NCI-H187 treated with DMSO at 0.1 percent for 48 hours (cell line): ENCODE measurements around the gene SLC25A48.

ENCODE experiments used
- DNase-seq: peaks from one replicate; lab custom pipeline; 2025; lab: John Stamatoyannopoulos, UW

SLC25A48 gene, protein sequence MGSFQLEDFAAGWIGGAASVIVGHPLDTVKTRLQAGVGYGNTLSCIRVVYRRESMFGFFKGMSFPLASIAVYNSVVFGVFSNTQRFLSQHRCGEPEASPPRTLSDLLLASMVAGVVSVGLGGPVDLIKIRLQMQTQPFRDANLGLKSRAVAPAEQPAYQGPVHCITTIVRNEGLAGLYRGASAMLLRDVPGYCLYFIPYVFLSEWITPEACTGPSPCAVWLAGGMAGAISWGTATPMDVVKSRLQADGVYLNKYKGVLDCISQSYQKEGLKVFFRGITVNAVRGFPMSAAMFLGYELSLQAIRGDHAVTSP

DNA sequence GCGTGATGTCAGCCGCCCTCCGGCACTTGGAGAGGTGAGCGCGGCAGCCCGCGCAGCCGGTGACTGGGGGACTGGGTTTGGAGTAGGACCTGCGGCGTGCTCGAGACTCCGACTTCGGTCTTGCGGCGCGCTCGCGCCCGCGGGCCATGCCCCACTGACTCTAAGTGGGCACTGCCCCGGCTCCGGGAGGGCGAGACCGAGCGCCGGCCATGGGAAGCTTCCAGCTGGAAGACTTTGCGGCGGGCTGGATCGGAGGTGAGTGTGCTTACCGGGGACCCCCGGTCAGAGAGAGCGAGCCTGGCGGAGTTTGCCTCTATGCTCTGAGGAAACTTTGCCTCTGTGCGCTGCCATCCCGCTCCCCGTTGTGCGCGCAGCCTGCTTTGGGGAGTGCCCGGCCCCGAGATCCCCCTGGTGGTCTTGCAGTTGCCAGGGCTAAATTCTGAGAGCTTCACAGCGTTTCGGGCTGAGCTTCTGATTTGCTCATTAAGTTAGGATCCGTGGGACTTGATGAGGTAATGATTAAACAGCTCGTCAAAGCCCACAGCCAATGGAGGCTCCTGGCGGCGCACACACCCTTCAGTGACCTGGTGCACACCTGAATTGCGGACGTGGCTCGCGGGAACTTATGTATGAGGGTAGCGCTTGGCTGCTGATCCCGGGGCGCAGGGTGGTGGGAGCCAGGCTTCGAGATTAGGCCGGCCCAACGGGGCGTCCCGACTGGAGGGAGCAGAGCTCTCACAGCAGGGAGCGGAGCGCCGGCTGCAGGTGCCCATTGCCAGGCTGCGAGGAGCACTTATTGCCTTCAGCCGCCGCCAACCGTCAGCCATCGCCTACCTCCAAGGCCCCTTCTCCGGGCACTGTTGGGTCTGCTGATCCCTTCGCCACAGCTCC, at the start of gene SLC25A48:
TSS of gene SLC25A48 (plus strand) at position 25 of the 891 bp plus-strand sequence. CDS start at position 210, 185 bp downstream.
- DNase-seq, result no peak

DNA sequence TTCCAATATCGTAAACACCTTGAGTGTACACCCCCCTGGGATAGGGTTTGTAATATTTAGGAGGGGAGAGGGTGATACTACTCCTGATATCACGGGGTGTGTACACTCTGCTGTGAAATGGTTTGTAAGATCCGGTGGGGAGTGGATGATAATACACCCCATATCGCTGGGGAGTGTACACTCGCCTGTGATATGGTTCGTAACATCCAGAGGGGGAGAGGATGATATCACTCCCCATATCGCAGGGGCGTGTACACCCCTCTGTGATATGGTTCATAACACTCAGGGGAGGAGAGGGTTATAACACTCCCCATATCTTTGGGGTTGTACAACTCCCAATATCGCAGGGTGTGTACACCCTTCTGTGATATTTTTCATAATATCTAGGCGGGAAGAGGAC, 33.8 kb upstream of the SLC25A48 start:
- no peak for DNase-seq

DNA sequence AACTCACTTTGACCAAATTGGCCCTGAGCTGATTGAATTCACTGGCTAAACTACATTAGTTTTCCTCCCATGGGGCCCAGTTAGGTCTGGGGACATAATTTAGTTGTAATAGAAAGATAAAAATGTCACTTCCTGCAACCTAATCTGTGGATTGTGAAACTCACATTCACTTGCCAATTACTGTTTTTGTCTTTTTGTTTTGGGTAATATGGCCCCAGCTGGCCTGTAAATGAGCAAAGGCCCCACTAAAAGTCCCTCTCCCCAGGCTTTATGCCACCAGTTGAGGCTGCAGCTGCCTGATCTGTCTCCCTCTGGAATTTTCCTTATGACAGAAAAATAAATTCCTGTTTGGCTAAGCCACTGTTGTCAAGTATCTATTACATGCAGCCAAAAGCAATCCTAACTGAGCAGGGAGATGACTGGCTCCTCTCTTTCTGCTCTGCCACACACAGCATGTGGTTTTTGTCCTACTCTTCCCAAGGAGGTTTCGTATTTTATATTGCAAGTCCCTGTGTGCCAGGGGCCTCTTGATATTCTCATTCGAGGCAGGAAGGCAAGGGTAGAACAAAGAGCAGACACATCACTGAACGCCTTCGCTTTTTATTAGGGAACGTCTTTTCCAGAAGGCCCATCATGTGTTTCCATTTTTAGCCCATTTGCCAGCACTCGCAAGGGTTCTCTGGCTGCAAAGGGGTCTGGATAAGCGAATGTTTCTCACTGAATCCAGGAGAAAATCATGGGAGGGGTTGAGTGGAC, 24.1 kb upstream of the SLC25A48 start:
- no peak for DNase-seq

DNA sequence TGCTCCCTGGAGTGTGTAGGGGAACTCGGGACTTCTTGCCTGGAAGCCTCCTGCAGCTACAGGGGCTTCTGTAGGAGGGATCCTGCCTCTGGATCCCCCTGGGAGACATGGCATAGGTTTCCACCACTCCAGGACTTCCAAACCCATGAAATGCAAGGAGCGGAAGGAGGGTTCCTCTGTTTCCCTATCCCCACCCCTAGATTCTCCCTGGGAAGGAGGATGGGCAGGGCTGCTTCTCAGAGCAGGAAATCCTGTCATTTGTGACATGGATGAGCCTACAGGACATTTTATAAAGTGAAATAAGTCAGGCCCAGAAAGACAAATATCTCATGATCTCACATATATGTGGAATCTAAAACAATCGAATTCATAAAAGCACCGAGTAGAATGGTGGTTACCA, 23.5 kb upstream of the SLC25A48 start:
- no peak for DNase-seq

DNA sequence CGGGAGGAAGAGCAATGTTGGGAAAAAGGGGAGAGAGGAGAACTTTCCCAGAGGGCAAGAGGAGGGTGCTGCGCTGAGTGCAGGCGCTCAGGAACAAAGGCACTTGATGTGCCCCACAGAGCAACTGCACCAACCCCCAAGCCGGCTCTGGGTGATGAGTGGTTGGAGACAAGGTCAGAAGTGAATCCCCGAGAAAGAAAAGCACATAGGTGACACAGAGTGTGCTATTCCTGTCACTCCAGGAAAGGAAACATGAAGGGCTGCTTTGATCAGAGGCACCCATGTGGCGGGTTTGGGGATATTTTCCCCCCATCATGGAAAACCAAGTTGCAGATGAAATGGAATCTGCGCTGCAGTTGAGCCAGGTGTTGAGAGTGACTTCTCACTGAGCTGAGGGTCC, 20.7 kb upstream of the SLC25A48 start:
- no peak for DNase-seq

DNA sequence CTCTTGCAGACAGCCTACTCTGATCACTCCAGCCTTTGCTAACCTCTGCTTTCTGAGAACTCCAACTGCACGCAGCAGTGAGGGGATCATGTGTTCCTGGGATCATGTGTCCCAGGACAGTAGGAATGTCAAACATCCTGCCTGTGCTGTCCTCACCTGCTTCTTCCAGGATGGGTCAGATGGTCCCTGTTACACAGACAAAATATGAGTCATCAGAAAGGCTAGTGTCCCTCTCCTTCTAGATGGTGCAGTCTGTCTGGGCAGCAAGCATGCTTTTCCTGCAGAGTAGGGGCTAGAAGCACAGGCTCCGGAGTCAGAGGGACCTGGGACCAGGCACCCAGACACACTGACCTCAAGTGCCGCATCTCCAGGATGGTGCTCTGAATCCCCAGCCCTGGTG, 20.1 kb upstream of the SLC25A48 start:
- DNase-seq, result no peak

DNA sequence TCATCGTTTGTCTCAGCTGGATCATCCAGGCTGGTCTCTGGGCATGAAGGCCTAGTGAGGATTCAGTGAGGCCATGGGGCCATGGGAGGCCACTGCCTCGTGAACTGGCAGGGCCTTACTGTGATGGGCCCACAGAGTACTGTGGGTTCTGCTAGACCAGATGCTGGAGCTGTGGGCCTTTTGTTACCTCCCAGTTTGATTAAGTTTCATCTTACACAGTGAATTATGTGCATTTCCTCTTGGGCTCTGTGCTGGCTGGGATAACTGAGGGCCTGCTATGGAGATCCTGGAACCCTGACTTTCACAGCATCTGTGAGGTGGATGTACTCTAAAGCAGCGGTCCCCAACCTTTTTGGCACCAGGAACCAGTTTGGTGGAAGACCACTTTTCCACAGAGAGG, 19.7 kb upstream of the SLC25A48 start:
- no peak for DNase-seq

DNA sequence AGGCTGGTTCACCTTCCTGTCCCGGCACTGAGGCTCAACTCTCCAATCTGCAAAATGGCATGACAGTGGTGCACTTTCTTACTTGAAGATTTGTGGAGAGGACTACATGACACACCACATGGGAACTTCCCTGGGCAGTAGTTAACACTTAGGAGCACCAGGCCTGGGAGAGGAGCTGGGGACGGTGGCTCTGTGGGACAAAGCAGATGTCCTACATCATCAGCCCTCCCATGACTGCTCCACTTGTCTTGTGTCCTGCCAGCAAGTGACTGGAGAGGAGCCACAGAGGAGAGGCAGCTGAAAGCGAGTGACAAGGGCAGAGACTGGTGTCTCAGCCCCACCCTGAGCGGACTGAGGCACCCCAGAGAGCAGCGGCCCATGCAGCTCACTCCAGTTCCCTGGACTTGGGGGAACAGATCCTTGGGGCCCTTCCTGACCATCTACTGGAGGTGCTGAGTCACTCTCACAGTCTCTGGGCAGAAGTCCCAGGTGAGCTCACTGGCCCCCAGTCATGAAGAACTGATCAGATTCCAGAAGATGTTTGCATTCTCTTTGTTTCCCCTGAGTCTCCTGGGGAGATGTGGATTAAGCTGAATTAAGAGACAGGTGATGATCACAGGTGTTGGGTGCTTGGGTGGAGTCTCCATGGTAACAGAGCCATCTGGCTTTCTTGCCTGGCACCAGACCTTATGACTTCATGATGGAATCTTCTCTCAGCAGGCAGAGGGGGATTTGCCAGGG, 13.2 kb upstream of the SLC25A48 start:
- DNase-seq, result peak; percentile 48

DNA sequence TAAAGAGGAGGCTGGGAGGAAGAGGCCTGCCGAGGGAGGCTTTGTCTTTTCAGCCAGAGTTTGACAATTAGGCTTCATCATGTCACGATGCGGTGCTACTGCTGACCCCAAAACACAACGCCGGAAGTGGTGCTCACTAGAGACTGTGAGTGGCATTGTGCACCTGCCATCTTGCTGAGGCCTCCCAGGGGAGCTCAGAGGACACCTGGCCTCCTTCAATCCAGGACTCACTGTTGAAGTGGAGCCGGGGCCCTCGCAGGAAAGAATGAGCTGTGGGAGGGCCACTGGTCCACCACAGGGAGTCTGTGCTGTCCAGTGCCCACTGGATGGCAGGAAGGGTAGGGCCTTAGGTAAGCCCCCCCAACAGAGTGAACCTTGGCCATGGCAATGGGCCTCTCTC, 12.7 kb upstream of the SLC25A48 start:
- no peak for DNase-seq

DNA sequence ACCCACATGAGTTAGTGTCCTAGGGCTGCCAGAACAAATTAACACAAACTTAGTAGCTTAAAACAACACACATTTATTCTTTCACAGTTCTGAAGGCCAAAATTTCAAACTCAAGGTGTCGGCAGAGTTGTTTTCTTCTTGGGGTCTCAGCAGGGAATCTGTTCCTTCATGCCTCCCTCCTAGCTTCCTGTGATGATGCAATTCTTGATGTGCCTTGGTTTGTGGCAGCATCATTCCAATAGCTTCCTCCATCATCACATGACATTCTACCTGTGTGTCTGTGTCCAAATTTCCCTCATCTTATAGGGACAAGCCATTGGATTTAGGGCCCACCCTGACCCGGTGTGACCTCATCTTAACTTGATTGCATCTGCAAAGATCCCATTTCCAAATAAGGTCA, 12.2 kb upstream of the SLC25A48 start:
- no peak for DNase-seq

DNA sequence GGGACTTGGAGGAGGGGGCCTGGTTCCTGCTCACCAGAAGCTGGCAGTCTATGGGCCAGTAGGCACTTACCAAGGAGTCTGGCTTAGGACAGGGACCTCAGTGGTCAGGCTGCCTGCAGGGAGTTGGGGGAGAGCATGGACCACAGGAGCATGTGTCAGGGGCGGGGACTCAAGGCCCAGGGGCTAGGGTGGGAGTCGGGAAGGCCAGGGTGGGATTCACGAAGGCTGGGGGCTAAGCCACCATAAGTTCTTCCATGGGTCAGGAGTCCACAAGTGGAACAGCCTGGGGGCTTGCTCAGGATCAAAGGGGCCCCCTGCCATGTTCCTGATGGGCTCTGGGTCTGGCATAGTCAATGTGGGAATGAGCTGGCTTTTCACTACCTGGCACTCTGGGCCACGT, 11.5 kb upstream of the SLC25A48 start:
- no peak for DNase-seq

DNA sequence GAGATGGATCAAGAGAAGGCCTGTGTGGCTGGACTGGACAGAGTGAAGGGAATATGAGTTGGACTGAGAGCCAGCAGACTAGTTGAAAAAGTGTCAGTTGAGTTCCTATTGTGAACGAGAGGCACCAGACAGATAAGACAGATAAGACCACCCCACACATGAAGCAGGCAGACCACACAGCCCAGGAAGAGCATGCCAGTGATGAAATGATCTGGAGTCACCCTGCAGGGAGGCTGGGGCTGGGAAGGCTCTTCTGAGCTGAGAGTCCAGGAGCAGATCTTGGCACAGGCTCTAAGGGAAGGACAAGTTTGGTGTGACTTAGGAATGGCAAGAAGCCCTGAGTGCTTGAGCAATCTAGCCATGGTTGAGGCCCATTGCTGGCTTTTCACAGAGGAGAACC, 10.6 kb upstream of the SLC25A48 start:
- no peak for DNase-seq

DNA sequence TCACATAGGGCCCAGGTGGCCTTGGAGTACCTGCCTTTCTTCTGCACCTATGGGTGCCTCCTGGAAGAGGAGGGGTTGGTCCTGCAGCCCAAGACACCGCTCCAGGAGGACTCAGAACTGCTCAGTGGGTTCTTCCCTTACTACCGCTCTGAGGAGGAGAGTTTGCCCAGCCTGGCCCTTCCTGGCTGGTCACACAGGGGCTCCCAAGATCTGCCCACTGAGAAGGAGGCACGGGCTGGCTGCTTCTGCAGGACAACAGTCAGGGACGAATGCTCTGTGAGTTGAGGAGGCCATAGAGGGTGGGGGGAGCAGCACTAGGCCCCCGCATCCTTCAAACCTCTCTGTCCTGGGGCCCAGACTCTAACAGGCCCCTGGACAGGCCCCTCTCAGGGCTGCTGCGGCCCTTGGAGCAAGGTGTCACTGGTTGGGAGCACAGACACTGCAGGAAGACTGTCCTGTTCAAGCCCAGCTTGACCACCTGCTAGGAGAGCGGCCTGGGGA, 9.9 kb upstream of the SLC25A48 start:
- no peak for DNase-seq

DNA sequence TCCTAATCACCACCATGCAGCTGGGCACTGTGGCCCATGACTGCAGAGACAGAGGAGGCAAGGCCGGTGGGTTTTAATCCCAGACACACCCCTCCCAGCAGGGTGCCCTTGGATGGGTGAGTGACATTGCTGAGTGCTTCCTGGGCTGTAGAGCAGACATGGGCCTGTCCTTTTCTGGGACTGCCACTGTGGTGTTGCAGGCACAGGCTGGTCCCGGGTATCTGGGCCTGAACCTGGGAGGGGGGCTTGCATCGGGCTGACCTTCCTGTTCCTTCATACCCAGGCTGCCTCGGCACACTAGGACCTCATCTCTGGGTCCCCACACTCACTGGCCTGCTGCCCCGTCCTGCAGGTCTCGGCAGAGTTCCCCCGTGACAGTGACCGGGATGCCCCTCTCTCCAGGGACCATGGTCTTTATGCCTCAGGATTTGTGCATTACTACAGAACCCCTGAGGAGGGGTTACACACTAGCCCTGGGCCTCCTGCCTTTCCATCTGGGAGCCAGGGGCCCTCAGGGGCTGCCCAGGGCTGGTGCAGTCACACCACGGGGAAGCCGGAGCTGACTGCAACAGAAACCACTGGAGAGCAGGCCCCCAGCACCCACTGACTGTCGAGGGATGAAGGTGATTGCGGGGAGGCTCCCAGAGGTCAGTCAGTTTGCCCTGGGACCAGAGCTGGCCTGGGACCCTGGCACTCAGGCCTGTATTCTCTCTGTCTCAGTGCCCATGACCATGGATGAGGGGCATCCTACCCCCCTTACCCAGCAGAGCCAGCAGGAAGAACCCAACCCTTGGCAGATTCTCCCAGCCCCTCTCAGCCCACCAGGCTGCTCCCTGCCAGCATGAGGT, 8.9 kb upstream of the SLC25A48 start:
- no peak for DNase-seq

DNA sequence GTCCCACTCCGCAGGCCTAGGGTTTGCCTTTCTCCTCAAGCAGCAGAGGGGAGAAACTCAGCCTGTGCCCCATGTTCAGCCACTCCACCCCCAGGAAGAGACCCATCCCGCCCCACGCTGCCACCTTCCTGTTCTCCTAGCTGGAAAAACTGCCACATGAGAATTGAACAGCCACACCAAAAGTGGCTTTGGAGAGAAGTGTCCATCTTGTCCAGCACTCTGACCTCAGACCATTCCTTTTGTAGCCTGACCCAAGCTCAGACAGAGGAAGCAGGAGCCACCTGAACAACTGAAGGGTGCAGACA, 8.3 kb upstream of the SLC25A48 start:
- DNase-seq, result no peak

DNA sequence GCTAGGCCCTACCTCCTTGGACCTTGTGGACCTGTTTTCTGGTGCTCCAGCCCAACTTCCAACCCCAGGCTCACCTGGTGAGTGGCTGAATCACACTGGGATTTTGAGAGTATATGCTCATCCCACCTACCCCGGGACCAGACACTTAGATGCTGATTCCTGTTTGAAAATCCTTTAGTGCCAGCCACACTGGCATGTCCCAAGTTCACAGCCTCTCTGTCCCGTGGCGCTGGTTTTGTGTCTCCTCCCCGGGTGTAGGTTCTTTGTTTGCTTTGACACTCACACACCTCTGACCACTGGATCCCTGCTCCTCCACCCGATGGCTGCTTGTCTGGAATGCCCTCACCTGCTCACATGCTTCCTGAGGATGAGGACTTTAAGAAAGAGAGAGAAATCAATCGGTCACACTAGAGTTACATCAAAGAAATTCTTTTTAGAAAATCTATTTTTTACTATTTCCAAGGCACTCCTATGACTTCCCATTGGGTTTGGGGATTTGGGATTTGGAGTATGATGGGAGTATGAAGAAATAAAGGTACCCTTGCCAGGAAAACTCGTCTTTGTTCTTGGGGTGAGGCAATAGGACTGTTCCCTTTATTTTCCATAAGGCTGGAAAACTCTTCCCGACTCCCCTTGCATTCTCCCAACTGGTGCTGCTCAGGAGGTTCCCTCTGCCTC, 7.3 kb upstream of the SLC25A48 start:
- DNase-seq, result no peak

DNA sequence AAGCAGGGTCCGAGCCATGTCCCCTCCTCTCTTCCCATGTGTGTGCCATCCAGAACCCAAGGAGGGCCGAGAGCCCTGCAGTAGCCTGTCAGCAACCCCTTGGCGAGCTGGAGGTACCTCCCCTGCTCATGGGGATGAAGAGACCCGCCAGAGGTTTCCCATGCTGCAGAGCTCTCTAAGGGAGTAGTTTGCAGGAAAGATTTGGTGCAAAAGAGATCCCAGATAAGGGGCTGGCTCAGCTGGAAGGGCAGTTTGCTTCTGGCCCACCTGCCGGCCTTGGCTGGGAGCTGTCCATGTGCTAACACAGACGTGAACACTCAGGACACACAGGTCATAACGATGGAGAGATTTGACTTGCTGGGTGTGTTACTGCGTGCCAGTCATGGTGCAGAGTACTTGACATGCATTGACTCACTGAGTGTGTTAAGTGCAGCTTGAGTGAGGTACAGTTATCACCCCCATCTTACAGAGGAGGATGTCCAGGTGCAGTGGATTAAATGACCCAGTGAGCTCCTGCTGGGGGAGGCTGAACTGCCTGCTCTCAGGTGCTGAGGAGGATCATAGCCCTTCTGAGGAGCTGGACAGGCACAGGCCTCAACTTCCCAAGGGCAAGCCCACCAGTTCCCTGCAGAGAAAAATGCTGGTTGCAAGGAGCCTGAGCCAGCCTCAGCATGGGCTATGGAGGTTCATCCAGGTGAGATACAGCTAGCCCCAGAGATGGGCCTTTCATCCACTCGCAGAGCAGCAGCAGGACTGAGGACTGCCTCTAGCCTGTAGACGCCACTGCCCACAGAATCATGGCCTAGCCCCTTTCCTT, 6.3 kb upstream of the SLC25A48 start:
- DNase-seq, result no peak

DNA sequence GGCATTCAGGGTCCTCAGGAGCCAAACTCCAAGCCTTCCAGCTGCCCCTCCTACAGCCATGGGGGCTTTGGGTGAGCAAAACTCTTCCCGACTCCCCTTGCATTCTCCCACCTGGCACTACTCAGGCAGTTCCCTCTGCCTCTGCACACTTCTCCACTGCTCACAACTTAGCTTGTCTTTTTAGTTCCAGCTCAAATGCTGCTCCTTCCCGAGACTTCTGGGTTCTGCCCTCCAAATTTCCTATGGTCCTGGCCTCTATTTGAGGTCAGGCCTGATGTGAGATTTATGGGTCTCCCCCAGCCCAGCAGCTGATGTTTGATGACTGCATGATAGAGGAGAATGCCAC, 5.7 kb upstream of the SLC25A48 start:
- DNase-seq, result no peak

DNA sequence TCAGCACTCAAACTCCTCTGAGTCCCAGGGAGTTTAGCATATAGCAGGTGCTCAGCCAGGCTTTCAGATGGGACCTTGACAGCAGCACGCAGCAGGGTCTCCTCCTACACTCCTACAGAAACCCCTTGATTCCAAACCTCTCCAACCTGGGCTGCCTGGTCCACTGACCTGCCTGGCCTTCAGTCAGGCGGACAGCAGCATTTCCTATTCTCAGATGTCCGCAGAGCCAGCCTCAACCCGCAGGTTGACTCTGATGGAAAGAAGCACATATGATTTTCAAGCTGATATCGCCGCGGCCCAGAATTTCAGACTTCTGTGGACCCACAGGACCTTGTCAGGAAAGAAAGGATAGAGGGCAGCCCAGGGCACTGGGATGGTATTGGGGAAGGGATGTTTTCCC, 5.3 kb upstream of the SLC25A48 start:
- no peak for DNase-seq
